Measurements from ENCODE around the gene PTPRB. TPM values are rescaled to one million over a fixed set of nuclear protein-coding genes. Genes with fewer than 3 reads are reported as not detected.

PTPRB gene
- total RNA-seq, 3 donors from 2014 or later: 22.0 to 29.4 (median 27.9) TPM

DNA sequence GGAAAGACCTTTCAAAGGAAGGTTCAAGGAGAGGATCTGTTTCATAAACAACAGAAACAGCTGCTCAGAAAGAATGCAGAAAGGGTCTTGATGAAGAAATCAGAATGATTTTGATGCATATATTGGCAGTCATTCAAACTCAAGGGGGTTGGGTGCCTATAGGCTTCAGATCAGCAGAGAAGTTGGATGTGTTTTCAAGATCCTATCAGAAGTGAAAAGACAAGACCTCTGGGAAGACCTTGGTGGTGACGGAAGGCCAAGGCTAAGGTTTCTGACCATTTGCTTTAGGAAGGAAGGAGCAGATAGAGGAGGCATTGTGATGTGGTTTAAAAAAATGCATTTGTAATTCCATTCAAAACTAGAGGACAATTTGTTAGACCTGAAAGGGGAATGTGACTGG lies 15.2 kb upstream of the PTPRB start:
- Histone ChIP-seq H3K36me3 (ENCODE audit: low read depth) (no peaks in the 10 kb centered on the region), H3K9me3 (no peaks in the 10 kb centered on the region), H3K4me3 (no peak overlapping the region), H3K4me1 (ENCODE audit: low read depth) (no peaks in the 10 kb centered on the region)
- no peak for DNase-seq
- intact Hi-C loops (cut with DNase I, micrococcal nuclease): no loop called here
- ATAC-seq: no peak
- TF ChIP-seq, protein P1, sequence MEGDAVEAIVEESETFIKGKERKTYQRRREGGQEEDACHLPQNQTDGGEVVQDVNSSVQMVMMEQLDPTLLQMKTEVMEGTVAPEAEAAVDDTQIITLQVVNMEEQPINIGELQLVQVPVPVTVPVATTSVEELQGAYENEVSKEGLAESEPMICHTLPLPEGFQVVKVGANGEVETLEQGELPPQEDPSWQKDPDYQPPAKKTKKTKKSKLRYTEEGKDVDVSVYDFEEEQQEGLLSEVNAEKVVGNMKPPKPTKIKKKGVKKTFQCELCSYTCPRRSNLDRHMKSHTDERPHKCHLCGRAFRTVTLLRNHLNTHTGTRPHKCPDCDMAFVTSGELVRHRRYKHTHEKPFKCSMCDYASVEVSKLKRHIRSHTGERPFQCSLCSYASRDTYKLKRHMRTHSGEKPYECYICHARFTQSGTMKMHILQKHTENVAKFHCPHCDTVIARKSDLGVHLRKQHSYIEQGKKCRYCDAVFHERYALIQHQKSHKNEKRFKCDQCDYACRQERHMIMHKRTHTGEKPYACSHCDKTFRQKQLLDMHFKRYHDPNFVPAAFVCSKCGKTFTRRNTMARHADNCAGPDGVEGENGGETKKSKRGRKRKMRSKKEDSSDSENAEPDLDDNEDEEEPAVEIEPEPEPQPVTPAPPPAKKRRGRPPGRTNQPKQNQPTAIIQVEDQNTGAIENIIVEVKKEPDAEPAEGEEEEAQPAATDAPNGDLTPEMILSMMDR (IDR thresholded peaks at IDR 0.05): no peak

DNA sequence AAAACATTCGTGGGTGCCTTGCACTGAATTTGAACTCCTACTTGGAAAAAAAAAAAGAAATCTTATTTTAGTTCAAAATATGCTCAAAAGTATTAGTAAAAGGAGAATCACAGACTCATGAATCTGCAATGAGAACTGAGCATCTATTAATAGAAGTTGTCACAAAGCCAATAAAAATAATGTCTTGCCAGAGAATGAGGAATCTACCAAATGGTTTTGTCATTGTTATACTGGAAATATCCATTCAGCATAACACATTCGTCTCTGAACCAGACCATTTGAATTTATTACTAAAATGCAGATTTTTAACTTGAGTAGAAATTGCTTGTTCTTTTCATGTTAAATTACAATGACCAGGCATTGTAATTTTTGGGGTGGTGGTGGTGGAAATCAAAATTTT lies 11.6 kb upstream of the PTPRB start:
- H3K4me3 ChIP-seq: no peak overlapping the region
- H3K4me1 ChIP-seq (ENCODE audit: low read depth): no peaks in the 10 kb centered on the region
- intact Hi-C loops (cut with DNase I, micrococcal nuclease): no loop called here
- no peaks in the 10 kb centered on the region for H3K36me3 ChIP-seq (ENCODE audit: low read depth)
- TF ChIP-seq, protein P1 (IDR thresholded peaks at IDR 0.05): no peak
- ATAC-seq: no peak
- no peak for DNase-seq
- H3K9me3 ChIP-seq: no peaks in the 10 kb centered on the region

DNA sequence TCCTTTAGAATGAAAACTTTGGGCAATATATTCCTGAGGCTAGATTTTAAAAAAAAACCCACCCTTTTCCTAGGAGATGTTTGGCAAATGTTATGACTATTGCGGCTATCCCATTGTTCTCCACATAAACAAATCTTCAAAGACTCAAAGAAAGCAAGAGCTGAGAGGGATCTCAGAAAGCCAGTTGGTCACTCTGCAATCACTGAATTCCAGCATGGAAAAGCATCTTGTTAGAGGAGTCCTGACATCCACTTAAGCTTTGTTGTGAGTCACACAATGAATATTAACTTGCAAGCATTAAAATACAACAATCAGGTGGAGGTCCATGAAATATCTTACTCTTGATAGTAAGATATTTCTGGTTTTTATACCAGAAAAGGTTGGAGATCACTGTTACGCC lies 11.0 kb upstream of the PTPRB start:
- intact Hi-C loops (cut with DNase I, micrococcal nuclease): no loop called here
- no peak for ATAC-seq
- DNase-seq: no peak
- no peaks in the 10 kb centered on the region for H3K36me3 ChIP-seq (ENCODE audit: low read depth)
- TF ChIP-seq, protein P1 (IDR thresholded peaks at IDR 0.05): no peak
- H3K4me1 ChIP-seq (ENCODE audit: low read depth): no peaks in the 10 kb centered on the region
- H3K4me3 ChIP-seq: no peak overlapping the region
- H3K9me3 ChIP-seq: no peaks in the 10 kb centered on the region

DNA sequence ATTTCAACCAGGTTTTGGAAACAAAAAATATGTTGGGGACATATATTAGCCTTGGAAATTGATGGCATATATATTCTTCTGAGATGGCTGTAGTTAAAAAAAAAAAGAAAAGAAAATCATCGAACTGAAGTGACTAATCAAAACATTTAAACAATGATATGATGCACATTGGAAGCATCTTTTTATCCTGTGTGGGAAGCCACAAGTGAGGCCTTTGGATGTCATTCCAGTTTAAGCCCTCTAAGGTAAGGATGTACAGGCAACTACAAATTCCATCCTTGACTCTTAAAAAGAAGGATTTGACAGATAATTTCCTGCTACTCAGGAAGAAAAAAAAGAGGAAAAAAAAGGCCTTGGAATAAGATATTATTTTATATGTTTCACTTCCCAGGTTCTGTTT lies 9.6 kb upstream of the PTPRB start:
- Histone ChIP-seq H3K4me1 (ENCODE audit: low read depth) (no peaks in the 10 kb centered on the region), H3K9me3 (no peaks in the 10 kb centered on the region), H3K4me3 (no peak overlapping the region), H3K36me3 (ENCODE audit: low read depth) (no peaks in the 10 kb centered on the region)
- no peak for ATAC-seq
- TF ChIP-seq, protein P1 (IDR thresholded peaks at IDR 0.05): no peak
- DNase-seq: no peak
- intact Hi-C loops (cut with DNase I, micrococcal nuclease): no loop called here

DNA sequence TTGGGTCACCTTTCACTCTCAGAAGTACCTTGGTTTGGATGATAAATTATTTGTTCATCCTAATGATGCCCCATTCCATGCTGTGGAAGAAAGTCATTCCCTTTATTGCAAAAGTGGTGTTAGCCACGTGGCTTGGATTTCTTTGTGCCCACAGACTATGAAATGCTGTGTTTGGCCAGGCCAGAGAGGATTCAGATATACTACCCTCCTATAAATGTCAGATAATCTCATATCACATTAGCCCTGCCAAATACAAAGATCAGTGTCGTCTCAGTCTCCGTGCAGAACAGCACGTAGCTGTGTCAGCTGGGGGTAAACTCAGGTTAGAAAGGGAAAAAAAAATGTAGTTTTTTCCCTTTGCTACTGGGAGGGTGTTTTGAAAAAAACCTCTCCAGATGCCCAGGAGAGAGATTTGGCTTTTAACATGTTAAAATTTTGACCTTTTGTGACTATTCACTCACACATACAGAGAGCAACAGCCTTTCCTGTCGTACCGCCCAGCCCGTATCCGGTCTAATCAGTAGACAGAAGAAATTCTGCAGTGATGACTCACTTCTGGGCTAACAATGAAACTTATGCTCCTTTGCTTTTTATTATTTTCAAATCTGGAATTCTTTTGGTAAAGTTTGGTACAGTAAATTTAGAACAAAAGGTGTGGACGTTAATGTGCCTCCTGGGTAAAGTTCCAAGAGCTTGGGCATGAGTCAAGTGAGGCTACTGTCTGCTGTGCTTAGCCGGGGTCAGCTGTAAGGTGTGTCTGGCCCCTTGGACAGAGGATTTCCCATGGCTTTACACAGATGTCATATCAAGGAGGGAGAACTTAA lies 8.5 kb upstream of the PTPRB start:
- DNase-seq (peak in 2 of 3 donors; percentile 45 to 53), ATAC-seq (peak; percentile 98)
- intact Hi-C loops (cut with DNase I, micrococcal nuclease): no loop called here
- Histone ChIP-seq H3K9me3 (no peaks in the 10 kb centered on the region), H3K36me3 (ENCODE audit: low read depth) (no peaks in the 10 kb centered on the region), H3K4me1 (ENCODE audit: low read depth) (no peaks in the 10 kb centered on the region), H3K4me3 (no peak overlapping the region)
- TF ChIP-seq, protein P1 (IDR thresholded peaks at IDR 0.05): no peak
